Sigmoid colon (tissue), 7 donors: Measurements from ENCODE around the gene MRGPRX1. TPM values are rescaled to one million over a fixed set of nuclear protein-coding genes. Genes with fewer than 3 reads are reported as not detected.
"Not testable (repeated sequence)": the region's sequence is repeated elsewhere in the genome, so short reads cannot be mapped to it uniquely, and the experiment has no call there.

ENCODE experiments used
- DNase-seq: peaks from one replicate; pipeline ENCODE4 v3.0.0-alpha.2; 2019
- H3K27ac ChIP-seq, 4 donors: fragments of 200-600 bp; sonication (generic); one replicate each; pipeline ENCODE4 v1.5.1; 2016 to 2019; ENCODE audit warnings: mild to moderate bottlenecking in 1 of 4
- H3K27me3 ChIP-seq, 3 donors: fragments of 200-600 bp; sonication (generic); one replicate each; pipeline ENCODE4 v1.5.1; 2019; ENCODE audit warnings: mild to moderate bottlenecking in 1 of 3
- H3K36me3 ChIP-seq, 4 donors: fragments of 200-600 bp; sonication (generic); one replicate each; pipeline ENCODE4 v1.5.1; 2016 to 2019
- H3K4me1 ChIP-seq, 4 donors: fragments of 200-600 bp; sonication (generic); one replicate each; pipeline ENCODE4 v1.5.1; 2017 to 2019
- H3K4me3 ChIP-seq, 4 donors: fragments of 200-600 bp; sonication (generic); one replicate each; pipeline ENCODE4 v1.5.1; 2017 to 2019; ENCODE audit warnings: mild to moderate bottlenecking in 2 of 4, moderate library complexity in 1 of 4
- H3K9me3 ChIP-seq, 4 donors: fragments of 200-600 bp in 3 of 4; sonication (generic) in 3 of 4; one replicate each; pipeline versions ENCODE4 v1.5.1 to v1.6.1; 2013 to 2019
- CTCF ChIP-seq, 4 experiments: fragments of 450-650 bp in 3 of 4; fragments of 200-600 bp in 1 of 4; IDR thresholded peaks; one replicate each; pipeline ENCODE4 v1.5.1; 2016 to 2019; ENCODE audit warnings: antibody characterized with exemption in 4 of 4, mild to moderate bottlenecking in 3 of 4, moderate library complexity in 2 of 4
- EP300 ChIP-seq, 4 donors: sonication (generic); formaldehyde crosslinking; IDR thresholded peaks; one replicate each; pipeline ENCODE4 v1.6.1; 2017; ENCODE audit warnings: antibody characterized with exemption in 4 of 4
- POLR2A ChIP-seq, 2 donors: fragments of 450-650 bp; IDR thresholded peaks; one replicate each; pipeline ENCODE4 v1.6.1; 2016; ENCODE audit warnings: antibody characterized with exemption in 2 of 2, mild to moderate bottlenecking in 2 of 2, moderate library complexity in 2 of 2
- POLR2AphosphoS5 ChIP-seq, 4 donors: sonication (generic); formaldehyde crosslinking; IDR thresholded peaks; one replicate each; pipeline ENCODE4 v1.6.1; 2017; ENCODE audit warnings: antibody characterized with exemption in 4 of 4
- WGBS, 2 donors: extraction: QIAGEN DNeasy Blood & Tissue Kit; methylation state at CpG; one replicate each; pipeline ENCODE4 v1.1.7; 2013; 5-methylcytosine and 5-hydroxymethylcytosine counted together
- intact Hi-C: fragments of 100-400 bp; cut with DNase I; formaldehyde crosslinking; loops from one replicate; pipeline ENCODE4 v1.15.1; 2023
- polyA plus RNA-seq, 3 donors: library from polyadenylated mRNA; stranded (reverse); fragments of 200-250 nt; gene quantifications; one replicate each; pipeline ENCODE4 v1.2.3, GENCODE V29; 2013
- total RNA-seq, 4 donors: library from RNA; depleted of rRNA; stranded (reverse); fragments of >200 nt; gene quantifications; one replicate each; pipeline ENCODE4 v1.1.0, GENCODE V29; 2016
- donor health status: healthy with polysubstance abuse.
- donor health status: Bipolar disorder and iron deficiency.
- donor health status: healthy.

MRGPRX1 gene
- total and polyA plus RNA-seq, 7 donors: not detected

- 89 to 93% methylated on average over 3 of the region's 3 CpGs for WGBS, 2 donors
- H3K27me3 ChIP-seq: no peaks in the 10 kb centered on the region
- no peaks in the 10 kb centered on the region for H3K36me3 ChIP-seq
- intact Hi-C loops: no loop called here
- TF ChIP-seq CTCF (IDR thresholded peaks at IDR 0.05) (no peak), EP300 (IDR thresholded peaks at IDR 0.05) (no peak), POLR2AphosphoS5 (IDR thresholded peaks at IDR 0.05) (no peak), POLR2A (IDR thresholded peaks at IDR 0.05) (no peak)
- no peaks in the 10 kb centered on the region for H3K9me3 ChIP-seq
- no peaks in the 10 kb centered on the region for H3K4me1 ChIP-seq
- H3K27ac ChIP-seq: no peak overlapping the region
- no peak for DNase-seq
- H3K4me3 ChIP-seq: no peak overlapping the region
Observed at GRCh38 chr11:18907391-18907790, 31.8 kb downstream of the MRGPRX1 start.

GRCh38 chr11:18900637-18901036 is 38.6 kb downstream of the MRGPRX1 start:
- 10 to 19% methylated on average over 6 of the region's 6 CpGs for WGBS, 2 donors
- H3K4me1 ChIP-seq, DNase-seq, intact Hi-C loops, H3K4me3 ChIP-seq, H3K27me3 ChIP-seq, H3K27ac ChIP-seq, H3K9me3 ChIP-seq, H3K36me3 ChIP-seq: not testable (repeated sequence)

- intact Hi-C loops, H3K4me3 ChIP-seq, DNase-seq, H3K27ac ChIP-seq, H3K27me3 ChIP-seq, H3K36me3 ChIP-seq, H3K4me1 ChIP-seq, H3K9me3 ChIP-seq: not testable (repeated sequence)
- WGBS, 2 donors: 8 to 24% methylated on average over 4 of the region's 4 CpGs
Observed at GRCh38 chr11:18900151-18900611, 39.0 kb downstream of the MRGPRX1 start.

- DNase-seq, H3K36me3 ChIP-seq, H3K4me1 ChIP-seq, H3K27ac ChIP-seq, H3K4me3 ChIP-seq, H3K9me3 ChIP-seq, H3K27me3 ChIP-seq, intact Hi-C loops: not testable (repeated sequence)
- 95 to 97% methylated on average over 2 of the region's 2 CpGs for WGBS, 2 donors
Observed at GRCh38 chr11:18891712-18892111, 47.5 kb downstream of the MRGPRX1 start.

GRCh38 chr11:18890615-18891014 is 48.6 kb downstream of the MRGPRX1 start:
- Histone ChIP-seq H3K4me1 (no peaks in the 10 kb centered on the region), H3K27me3 (no peaks in the 10 kb centered on the region), H3K27ac (no peak overlapping the region), H3K9me3 (peaks cover 0 to 5% (median 0%) of the 10 kb centered on the region in 4 donors), H3K36me3 (no peaks in the 10 kb centered on the region), H3K4me3 (no peak overlapping the region)
- intact Hi-C loops: no loop called here
- WGBS, 2 donors: 39 to 58% methylated on average over 1 of the region's 1 CpG
- TF ChIP-seq POLR2AphosphoS5 (IDR thresholded peaks at IDR 0.05) (no peak), CTCF (IDR thresholded peaks at IDR 0.05) (no peak), POLR2A (IDR thresholded peaks at IDR 0.05) (no peak), EP300 (IDR thresholded peaks at IDR 0.05) (no peak)
- DNase-seq: no peak

Other genes with a start within 250 kb of the MRGPRX1 start
- 1 to 10 TPM; 3.7 to 5.3 (median 4.8) TPM for gene TMEM86A, start 240.6 kb downstream of the MRGPRX1 start, total RNA-seq
- gene TMEM86A, start 240.6 kb downstream of the MRGPRX1 start, polyA plus RNA-seq: 1 to 10 TPM; 1.7 to 3.0 (median 2.3) TPM
- gene IGSF22, start 213.2 kb downstream of the MRGPRX1 start, total RNA-seq: not detected
- under 1 TPM in 2 of 3 donors, not detected in 1; 0.46 to 0.52 TPM for gene IGSF22, start 213.2 kb downstream of the MRGPRX1 start, polyA plus RNA-seq
- gene PTPN5, start 147.6 kb downstream of the MRGPRX1 start, total RNA-seq: 1 to 10 TPM in 1 of 4 donors, under 1 TPM in 3; 0.33 to 1.1 (median 0.69) TPM
- under 1 TPM in 1 of 3 donors, not detected in 2; 0.39 TPM for gene PTPN5, start 147.6 kb downstream of the MRGPRX1 start, polyA plus RNA-seq
- gene MRGPRX2, start 121.3 kb upstream of the MRGPRX1 start, total RNA-seq: not detected
- gene MRGPRX2, start 121.3 kb upstream of the MRGPRX1 start, polyA plus RNA-seq: not detected
- 1 to 10 TPM; 7.2 to 8.7 (median 7.9) TPM for gene ZDHHC13, start 177.8 kb upstream of the MRGPRX1 start, total RNA-seq
- gene ZDHHC13, start 177.8 kb upstream of the MRGPRX1 start, polyA plus RNA-seq: 10 to 100 TPM in 1 of 3 donors, 1 to 10 TPM in 2; 6.6 to 18.4 (median 6.9) TPM